ENCODE data around the gene SCN1A.
A peak's percentile ranks its signal among the peaks of the same experiment; 100 is the strongest.
"Not testable (repeated sequence)": the region's sequence is repeated elsewhere in the genome, so short reads cannot be mapped to it uniquely, and the experiment has no call there.

Gene SCN1A

DNA sequence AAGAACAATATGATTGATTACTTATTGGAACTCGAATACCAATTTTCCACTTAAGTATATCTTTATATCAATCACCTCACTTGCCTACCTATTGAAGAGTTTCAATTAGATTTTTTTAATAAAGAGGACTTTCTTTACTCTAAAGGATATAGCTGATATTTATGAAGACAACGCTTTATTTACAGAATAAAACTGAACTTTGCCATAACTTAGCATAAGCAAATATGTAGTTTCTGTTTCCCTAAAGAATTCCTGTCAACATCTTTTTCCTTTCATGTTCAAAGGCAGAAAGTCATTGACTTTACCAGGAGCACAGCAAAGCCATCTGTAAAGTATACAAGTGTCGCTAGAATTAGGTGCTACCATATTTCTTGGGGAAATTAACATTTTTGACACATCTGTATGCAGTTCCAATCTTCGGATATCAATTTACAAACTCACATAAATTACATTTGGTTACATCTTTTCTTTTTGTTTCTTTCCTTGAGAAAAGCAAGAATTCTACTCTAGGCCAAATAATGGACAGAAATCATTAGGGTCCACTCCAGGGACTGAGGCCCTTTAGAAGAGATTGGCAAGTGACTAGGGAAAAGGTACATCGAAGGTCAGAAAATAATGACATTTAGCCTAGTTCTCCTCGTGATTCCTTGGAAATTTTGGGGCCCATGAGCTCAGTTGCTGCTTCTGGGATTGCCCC is 7.5 kb upstream of the SCN1A start:
- no peak for DNase-seq

DNA sequence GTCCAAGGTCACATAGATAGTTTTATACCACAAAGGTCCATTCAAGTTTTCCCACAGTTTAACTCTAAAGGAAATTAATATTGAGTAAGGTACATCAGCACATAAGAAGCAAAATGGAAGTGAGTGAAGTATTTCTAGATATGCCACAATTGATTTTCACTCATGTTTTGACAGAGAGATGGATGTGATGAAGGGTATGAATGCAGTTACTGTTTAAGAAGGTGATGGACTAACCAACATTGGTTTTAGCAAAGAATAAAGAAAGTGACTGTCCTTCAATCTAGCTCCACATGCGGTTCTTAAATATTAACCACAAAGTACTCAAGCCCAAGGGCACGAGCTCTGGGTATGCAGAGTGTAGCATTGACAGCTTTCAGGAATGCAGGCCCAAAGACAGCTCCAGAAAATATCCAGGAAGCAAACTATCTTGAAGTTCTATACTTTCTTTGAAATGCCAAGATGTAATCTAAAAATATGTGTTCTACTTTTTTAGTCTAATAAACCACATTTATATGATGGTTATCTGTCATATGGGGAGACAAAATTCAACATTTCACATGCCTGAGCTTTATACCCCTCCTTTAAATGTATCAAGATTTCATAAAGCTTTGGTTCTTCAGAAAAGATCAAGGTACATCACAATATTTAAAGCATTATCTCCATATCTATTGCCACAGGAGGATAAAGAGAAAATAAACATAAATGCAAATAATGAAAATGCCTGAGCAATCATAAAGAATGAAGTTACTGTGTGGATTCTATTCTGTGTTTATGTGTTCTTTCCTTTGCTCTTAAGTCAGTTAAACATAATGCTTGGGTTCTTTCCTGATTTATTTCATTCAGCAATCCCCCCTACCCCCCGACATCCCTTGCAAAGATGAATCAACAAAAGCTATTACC is 6.7 kb upstream of the SCN1A start:
- no peak for DNase-seq

DNA sequence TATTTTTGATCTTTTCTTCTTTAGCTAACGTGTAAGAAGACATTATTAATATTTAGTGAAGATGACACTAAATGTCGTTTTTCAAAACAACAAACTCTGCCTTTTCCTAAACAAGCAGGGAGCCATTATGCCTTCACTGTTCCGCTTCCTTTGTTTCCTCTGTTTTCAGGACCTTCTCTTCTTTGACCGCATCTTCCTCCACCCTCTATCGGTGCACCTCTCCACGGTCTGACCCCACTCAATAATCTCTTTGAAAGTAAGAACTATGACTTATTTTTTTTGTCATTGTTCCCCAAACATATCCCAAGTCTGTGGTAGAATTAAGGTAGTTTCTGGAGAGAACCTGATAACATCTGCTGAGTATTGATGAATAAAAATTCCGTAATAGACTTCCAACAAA is 5.8 kb upstream of the SCN1A start:
- no peak for DNase-seq

DNA sequence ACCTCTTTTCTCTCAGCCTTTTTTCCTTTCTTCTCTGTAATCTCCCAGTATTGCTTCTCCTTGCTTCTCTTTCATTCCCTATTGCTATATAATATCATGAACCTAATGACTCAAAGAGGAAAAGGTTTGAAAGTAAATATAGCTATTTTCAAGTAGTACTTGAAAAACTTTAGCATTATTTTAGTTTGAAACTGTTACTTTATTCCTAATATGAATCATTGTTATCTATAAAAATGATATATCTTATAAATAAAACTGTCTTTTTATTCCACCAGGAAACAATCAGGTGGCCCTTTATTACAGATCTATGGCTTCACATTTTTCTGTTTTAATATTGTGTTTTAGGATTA is 311 bp upstream of the SCN1A start:
- no peak for DNase-seq

DNA sequence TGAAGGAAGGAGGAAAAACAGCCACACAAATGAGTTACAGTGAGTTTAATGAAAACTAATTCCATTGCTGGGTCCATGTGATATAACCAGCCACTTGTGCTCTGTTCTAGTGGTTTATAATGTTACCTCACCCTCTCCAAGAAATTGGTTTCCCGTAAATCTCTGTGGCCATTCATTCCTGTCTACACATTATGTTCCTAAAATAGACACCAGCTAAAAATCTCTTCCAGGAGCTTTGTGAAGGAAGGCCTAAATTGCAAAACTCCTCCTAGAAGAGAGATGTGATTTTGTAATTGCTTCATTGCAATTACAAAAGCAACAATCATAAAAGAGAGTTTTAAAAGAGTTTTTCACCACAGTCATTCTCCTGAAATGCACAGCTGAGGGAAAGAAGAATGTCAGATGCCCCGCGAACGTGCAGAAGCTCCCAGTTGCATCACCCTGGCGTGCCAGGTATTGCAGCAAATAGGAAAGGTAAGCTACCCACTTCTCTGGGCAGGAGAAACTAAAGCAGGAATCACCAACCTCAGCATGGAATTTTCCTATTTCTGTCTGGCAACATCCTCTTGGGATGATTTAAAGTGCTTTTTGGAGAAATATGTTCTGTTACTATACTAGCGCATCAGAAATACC is 1.7 kb downstream of the SCN1A start:
- no peak for DNase-seq

DNA sequence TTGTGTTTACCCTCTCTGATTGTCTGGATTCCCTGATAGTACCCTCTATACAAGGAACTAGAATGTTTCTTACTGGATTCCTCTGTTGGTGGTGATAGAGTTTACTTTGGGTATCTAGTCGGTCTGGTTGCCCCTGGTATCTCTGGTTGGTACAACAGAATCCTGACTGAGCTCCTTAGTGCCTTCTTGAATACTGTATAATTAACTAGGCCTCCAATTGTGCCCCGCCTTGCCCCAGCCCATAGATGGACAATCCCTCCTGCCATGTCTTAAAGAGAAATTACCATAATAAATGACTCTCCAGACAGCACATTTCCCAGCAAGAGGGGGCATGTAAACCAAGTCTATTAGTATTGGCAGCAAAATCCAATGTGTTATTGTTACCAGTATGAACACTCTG is 2.3 kb downstream of the SCN1A start:
- no peak for DNase-seq

DNA sequence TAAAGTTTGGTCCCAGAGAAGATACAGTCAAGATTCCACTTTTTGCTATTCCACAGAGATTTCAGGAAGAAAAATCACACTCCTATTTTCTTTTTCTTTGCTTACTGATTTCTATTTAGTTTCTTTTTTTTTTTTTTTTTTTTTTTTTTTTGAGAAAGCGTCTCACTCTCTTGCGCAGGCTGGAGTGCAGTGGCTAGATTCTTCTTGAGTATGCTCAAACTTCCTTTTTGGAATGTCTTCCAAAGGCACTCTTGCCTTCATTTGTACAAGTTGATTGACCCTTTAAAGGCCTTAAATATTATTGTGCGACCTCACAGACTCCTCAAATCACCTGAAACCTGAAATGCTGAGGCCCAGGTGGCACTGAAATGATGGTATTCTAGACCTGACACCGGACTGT is 9.6 kb downstream of the SCN1A start:
- DNase-seq: no peak

DNA sequence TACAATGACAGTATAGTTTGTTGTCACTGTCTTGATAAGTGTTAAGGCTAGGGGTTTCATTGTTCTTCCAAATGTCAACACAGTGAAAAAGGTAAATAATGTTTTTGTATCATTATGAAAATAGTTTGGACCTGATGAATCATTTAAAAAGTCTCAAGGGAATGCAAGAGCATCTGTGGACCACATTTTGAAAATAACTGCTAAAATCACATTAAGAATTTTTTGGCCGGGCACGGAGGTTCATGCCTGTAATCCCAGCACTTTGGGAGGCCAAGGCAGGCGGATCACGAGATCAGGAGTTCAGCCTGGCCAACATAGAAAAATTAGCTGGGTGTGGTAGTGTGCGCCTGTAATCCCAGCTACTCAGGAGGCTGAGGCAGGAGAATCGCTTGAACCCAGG is 10.3 kb downstream of the SCN1A start:
- DNase-seq: no peak

DNA sequence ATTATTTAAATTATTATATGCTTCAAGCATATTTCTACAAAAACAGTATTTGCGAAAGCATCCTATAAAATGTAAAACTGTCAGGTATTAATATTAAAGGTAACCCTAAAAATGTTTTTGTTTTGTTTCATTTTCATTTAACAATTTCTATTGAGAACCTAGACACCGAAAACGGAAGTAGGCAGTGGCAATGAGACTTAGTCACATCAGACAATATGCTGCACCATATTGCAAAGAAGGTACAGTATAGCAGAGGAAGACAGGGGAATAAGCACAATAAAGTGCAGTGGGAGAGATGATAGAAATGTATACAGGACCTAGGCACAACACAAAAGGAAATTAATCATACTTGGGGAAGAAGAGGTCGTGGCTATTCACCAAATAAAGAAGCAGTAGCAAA is 12.2 kb downstream of the SCN1A start:
- DNase-seq: no peak

DNA sequence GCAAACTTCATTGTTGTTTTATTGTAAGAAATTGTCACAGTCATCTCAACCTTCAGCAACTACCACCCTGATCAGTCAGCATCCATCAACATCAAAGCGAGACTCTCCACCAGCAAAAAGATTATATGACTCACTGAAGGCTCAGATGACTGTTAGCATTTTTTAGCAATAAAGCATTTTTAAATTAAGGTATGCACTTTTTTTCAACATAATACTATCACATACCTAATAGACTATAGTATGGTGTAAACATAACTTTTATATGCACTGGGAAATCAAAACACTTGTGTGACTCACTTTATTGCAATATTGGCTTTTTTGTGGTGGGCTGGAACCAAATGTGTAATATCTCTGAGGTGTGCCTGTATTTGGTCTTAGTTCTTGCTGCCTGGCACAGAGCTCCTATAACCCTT is 15.6 kb downstream of the SCN1A start:
- DNase-seq: no peak

DNA sequence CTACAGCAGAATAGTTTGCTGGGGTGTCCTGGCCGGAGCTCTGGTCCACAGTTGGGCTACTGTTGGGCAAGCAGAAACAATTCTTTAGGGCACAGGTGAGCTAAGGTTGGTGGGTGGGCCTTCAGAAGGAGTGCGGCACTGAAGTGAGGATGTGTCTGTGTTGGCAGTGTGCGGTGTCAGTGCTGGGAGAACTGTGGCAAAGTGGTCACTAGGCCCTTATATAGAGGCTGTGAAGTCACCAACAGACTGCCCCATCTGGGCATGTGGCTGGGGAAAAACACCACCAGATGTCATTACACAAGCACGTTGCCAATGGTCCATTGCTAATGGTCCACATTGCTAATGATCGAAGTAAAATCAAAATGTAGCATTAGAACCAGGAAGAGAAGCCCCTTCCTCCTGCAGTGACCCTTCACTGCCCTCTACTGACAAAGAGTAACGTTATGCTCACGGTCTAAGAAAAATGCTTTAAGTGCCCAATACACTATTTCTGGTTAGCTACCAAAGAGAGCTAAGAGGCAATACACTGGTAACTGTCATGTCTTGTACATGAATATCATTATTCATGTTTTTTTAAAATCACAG is 21.3 kb downstream of the SCN1A start:
- DNase-seq: peak; percentile 73

DNA sequence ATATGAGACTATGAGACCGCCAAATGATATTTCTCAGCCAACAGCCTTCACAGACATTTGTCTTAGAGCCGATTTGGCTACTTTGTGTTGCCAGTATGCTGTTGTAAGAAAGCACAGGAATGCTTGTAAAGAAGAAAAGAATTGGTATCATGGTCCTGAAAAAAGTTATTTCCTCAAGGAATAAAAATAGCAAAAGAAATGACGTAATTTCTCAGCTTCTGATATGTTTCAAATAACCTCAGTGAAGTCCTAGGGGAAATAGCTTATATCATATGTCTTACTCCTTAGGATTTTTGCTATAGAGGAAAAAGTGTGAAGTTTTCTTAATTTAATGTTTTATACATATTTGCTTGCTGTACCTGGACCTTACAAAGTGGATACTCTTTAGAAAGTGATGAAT is 23.0 kb downstream of the SCN1A start:
- no peak for DNase-seq

DNA sequence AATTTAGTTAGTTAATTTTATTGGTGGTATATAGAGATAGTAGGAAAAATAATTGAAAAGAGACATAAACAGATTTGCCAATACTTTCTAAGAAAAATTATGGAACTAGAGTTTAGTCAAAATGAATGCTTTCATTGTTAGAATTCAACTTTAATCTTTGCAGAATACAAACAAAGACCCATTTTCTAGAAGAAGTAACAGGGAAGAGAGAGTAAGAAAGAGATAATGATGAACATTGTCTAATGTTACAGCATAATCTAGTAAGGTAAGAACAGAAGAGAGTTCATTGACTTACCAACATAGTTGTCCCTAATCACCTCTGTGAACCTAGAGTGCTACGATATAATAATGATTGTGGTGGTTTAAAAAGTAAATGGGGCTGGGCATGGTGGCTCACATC is 23.7 kb downstream of the SCN1A start:
- DNase-seq: no peak

DNA sequence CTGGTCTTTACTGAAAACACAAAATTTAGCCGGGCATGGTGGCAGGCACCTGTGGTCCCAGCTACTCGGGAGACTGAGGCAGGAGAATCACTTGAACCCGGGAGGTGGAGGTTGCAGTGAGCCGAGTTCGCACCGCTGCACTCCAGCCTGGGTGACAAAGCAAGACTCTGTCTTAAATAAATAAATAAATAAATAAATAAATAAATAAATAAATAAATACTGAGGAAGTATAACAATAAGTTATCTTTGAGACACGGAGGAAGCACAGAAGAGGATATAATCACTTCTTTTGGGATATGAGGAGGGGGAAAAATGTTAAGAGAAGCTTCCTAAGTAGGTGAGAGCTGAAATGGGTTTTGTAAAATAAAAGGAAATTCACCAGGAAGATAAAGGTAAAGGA is 24.5 kb downstream of the SCN1A start:
- DNase-seq: not testable (repeated sequence)

DNA sequence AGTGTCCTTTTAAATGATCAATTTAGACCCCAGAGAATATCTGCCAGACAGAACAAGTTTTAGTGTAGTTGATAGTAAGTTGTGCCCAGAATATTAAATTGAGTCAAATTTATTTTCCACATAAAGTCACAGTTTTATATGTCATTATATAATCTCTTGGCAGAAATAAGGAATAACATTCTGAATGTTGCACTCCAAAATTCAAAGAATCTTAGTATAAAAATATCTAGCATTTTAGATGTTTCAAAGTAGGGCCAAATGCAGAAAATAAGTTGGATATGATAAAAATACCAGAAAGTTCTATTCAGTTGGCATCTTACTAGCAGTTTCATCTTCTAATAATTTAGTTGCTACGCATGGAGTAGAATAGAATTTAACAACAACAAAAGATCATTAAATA is 33.5 kb downstream of the SCN1A start:
- DNase-seq: no peak

DNA sequence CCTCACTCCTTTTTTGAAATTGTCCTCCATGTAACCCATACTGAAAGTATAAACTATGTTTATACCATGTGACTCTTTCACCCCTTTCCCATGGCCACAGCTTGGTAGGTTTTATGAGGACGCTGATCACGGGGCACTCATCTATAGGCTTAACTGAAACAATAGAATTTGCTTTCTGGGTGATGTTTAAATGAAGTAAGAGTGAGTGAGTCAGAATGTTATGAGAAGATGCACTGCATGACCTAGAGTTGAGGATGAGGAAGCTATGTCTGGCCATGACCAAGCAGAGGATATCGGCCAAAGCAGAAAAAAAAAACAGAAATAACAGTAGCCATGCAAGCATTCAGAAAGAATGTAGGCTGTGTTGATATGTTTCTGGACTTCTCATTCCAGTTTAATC is 34.9 kb downstream of the SCN1A start:
- no peak for DNase-seq

DNA sequence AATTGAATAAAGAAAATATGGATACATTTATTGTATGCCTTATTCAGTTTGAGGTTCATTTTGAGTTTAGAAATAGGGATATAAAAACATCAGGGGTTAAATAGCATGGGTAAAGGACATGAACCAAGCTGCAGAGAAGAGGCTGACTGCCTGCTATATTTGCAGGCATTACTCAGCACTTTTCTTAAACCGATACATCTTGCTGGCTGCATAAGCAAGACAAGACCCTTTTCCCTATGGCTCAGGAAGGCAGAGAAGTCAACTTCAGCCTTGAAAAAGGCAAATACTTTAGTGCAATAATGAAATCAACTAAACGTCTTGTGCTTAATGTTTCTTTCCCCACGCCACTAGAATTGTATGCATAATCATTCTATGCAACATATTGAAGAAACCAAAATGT is 36.4 kb downstream of the SCN1A start:
- DNase-seq: no peak

DNA sequence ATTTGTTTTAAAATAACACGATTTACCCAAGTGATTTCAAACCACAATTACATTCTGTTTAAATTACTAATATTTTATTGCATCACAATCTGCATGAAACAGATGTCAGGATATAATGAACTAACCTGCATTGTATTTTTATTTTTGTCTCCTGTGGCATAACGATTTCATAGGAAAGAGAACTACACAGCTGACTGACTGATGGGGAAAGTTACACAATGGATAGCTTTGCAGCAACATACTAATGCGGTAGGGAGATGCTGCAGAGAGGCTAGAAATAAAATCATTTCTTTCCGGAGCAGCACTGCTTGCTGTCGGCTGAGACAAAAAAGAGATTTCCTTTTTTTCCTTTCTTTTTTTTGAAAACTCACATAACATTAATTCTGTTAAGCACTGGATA is 36.9 kb downstream of the SCN1A start:
- no peak for DNase-seq

DNA sequence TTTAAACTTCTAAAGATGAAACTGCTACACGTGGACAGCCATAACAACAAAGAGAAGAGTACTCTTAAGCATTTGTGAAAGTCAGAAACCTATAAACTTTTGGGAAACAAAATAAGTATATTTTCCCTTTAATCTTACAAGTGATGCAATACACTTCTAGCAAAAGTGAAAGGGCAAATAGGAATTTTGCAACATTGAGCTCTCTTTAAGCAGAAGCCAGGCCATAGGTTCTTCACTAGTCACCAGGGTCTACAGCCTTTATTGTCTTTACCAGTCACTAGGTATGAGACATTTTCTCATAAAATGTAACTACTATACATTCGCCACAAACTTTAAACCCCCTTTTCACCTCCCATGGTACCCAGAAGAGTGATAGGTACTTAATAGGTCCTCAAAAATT is 37.5 kb downstream of the SCN1A start:
- no peak for DNase-seq

DNA sequence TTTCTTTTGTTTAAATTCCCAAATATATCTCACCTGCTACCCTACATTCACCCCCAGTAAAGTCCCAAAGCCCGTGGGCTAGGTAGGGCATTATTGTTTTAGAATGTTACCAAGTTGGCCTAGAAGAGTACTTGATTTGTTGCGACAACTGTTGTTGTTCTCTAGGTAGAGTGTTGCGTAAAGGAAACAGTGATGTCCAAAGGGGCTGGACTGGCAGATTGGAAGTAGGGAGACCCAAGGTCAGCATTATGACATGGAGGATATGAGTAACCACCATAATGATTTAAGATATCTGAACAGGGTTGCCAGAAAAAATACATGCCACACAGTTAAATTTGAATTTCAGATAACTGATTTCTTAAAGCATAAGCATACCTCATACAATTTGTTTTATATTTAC is 39.2 kb downstream of the SCN1A start:
- DNase-seq: no peak

DNA sequence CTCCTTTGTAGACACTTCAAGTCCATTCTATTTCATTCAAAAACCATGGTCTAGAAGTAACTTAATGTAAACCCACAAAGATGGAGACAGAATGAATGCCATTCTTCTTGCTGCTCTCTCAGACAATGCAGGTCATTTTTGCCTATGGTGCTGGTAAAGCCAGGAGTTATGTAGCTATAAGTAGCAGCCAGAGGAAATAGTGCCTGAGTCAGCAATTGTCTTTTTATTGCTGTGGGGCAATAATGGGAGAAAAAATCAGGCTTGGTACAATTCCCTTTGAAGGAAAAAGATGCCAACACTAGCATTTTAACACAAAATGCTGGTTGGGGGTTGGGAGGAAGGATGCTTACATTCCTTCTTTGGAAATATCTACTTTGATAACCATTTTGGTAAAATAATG is 43.5 kb downstream of the SCN1A start:
- DNase-seq: no peak

DNA sequence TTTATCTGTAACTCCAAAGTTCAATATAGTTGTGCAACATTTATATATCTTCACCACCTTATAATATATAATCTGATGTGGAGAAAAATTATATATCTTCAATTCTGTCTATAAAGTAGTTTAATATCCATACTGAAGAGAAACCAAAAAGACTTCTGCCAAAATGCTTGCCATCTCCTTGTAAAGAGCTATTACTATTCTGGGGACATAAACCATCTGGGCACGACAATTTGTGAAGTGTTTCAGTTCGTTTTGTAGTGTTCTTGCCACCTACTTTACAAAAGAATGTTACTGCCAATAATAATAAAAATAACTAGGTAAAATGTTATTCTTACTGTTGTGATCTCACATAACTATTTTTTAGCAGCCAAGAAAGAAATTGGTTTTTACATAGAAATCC is 45.1 kb downstream of the SCN1A start:
- DNase-seq: peak; percentile 44

DNA sequence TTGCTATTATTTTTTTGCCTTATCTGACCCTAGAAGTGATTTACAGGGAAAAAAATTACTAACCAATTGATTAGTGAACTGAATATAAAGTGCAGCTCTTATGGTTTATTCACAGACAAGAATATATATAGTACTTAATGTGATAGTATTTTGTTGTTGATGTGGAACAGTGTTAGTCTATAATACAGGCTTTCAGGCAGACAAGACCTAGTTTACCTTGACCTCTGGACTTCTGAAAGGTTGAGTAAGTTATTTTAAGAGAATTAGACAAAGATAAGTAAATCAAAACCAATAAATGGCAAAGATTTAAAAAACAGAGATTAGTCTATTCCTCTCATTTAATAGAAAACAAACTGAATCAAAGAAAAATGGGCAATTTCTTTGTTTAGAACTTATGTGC is 46.0 kb downstream of the SCN1A start:
- DNase-seq: no peak

DNA sequence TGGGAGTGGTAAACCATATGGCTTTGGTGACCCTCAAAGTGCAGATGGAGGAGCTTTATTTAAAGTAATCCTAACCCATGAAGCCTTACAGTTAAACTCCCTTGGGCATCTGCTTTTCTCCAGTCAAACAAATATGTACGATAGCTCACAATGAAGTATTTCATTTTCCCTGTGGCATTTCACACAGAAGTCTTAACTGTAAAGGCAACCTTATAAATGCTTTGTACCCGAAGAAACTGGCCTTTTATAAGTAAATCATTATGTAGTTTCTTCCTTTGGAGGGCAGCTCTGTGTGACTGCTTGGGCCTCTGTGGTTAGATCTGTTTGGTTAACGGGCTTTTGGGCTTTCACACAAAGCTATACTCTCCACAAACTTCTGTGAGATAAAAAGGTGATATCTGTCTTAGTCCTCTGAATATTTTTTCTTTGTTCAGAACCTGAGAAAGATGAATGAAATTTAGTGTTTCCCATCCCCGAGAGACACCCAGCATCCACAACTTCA is 46.6 kb downstream of the SCN1A start:
- peak; percentile 91 for DNase-seq

All from NCI-H524 treated with DMSO at 0.1 percent for 48 hours (cell line).